Neuron (in vitro differentiated cells): Measurements from ENCODE around the gene LRRC70.
"Not testable (repeated sequence)": the region's sequence is repeated elsewhere in the genome, so short reads cannot be mapped to it uniquely, and the experiment has no call there.

Experiments used
- H2AFZ ChIP-seq: one replicate; pipeline ENCODE4 v1.6.1; 2013; ENCODE audit warnings: low read depth, mild to moderate bottlenecking, inconsistent platforms, low read length, moderate library complexity
- H3K27me3 ChIP-seq: one replicate; pipeline ENCODE4 v1.6.1; 2013; ENCODE audit warnings: low read length; ENCODE audit not compliant: insufficient read depth
- H3K36me3 ChIP-seq: one replicate; pipeline ENCODE4 v1.6.1; 2013; ENCODE audit warnings: low read length; ENCODE audit not compliant: insufficient read depth
- H3K4me1 ChIP-seq: one replicate; pipeline ENCODE4 v1.6.1; 2013; ENCODE audit warnings: low read length; ENCODE audit not compliant: insufficient read depth
- H3K4me3 ChIP-seq: 2 replicates; pipeline ENCODE4 v1.5.1; 2013; ENCODE audit warnings: mild to moderate bottlenecking, low read length, moderate library complexity
- H3K9me3 ChIP-seq: one replicate; pipeline ENCODE4 v1.6.1; 2013; ENCODE audit warnings: low read length

Gene LRRC70

GRCh38 chr5:62562867-62563266 is 15.8 kb upstream of the LRRC70 start:
- Histone ChIP-seq H3K36me3 (peaks cover 19% of the 10 kb centered on the region), H2AFZ (no peak overlapping the region), H3K9me3 (peaks cover 7% of the 10 kb centered on the region), H3K4me3 (no peak overlapping the region), H3K4me1 (no peaks in the 10 kb centered on the region), H3K27me3 (no peaks in the 10 kb centered on the region)

- Histone ChIP-seq H3K4me1 (peaks cover under 1% of the 10 kb centered on the region), H3K4me3 (no peak overlapping the region), H3K36me3 (peaks cover 16% of the 10 kb centered on the region), H2AFZ (no peak overlapping the region), H3K9me3 (peaks cover 10% of the 10 kb centered on the region), H3K27me3 (no peaks in the 10 kb centered on the region)
Measured at GRCh38 chr5:62564101-62564500, 14.5 kb upstream of the LRRC70 start.

GRCh38 chr5:62565740-62566139 is 12.9 kb upstream of the LRRC70 start:
- not testable (repeated sequence) for H3K4me3 ChIP-seq, H2AFZ ChIP-seq, H3K4me1 ChIP-seq, H3K27me3 ChIP-seq, H3K9me3 ChIP-seq
- H3K36me3 ChIP-seq: peaks cover 14% of the 10 kb centered on the region

GRCh38 chr5:62568143-62568542 is 10.5 kb upstream of the LRRC70 start:
- Histone ChIP-seq H3K27me3 (no peaks in the 10 kb centered on the region), H2AFZ (no peak overlapping the region), H3K4me3 (no peak overlapping the region), H3K4me1 (peaks cover 5% of the 10 kb centered on the region), H3K9me3 (peaks cover 10% of the 10 kb centered on the region), H3K36me3 (peaks cover 6% of the 10 kb centered on the region)

- peaks cover 10% of the 10 kb centered on the region for H3K9me3 ChIP-seq
- H3K36me3 ChIP-seq: peaks cover 6% of the 10 kb centered on the region
- no peak overlapping the region for H2AFZ ChIP-seq
- no peak overlapping the region for H3K4me3 ChIP-seq
- no peaks in the 10 kb centered on the region for H3K27me3 ChIP-seq
- H3K4me1 ChIP-seq: peaks cover 5% of the 10 kb centered on the region
Measured at GRCh38 chr5:62568800-62569432, 9.7 kb upstream of the LRRC70 start.

GRCh38 chr5:62569470-62569869 is 9.1 kb upstream of the LRRC70 start:
- Histone ChIP-seq H3K27me3 (no peaks in the 10 kb centered on the region), H3K36me3 (peaks cover 5% of the 10 kb centered on the region), H3K9me3 (peaks cover 10% of the 10 kb centered on the region)

GRCh38 chr5:62572918-62573514 is 5.6 kb upstream of the LRRC70 start:
- Histone ChIP-seq H3K4me1 (peaks cover 5% of the 10 kb centered on the region), H3K27me3 (no peaks in the 10 kb centered on the region), H3K36me3 (no peaks in the 10 kb centered on the region), H2AFZ (no peak overlapping the region), H3K9me3 (peaks cover 2% of the 10 kb centered on the region), H3K4me3 (no peak overlapping the region)

More at GRCh38 chr5:62569470-62569869, 9.1 kb upstream of the LRRC70 start:
- H3K4me1 ChIP-seq: peaks cover 5% of the 10 kb centered on the region
- H2AFZ ChIP-seq: no peak overlapping the region
- H3K4me3 ChIP-seq: no peak overlapping the region

GRCh38 chr5:62574599-62574998 is 4.0 kb upstream of the LRRC70 start:
- H2AFZ ChIP-seq: no peak overlapping the region
- no peaks in the 10 kb centered on the region for H3K9me3 ChIP-seq
- H3K4me1 ChIP-seq: peaks cover 4% of the 10 kb centered on the region
- H3K4me3 ChIP-seq: no peak overlapping the region
- no peaks in the 10 kb centered on the region for H3K27me3 ChIP-seq
- H3K36me3 ChIP-seq: no peaks in the 10 kb centered on the region

- Histone ChIP-seq H3K4me3 (no peak overlapping the region), H3K9me3 (no peaks in the 10 kb centered on the region), H3K27me3 (no peaks in the 10 kb centered on the region), H2AFZ (no peak overlapping the region), H3K4me1 (peaks cover 4% of the 10 kb centered on the region), H3K36me3 (no peaks in the 10 kb centered on the region)
Measured at GRCh38 chr5:62575066-62575465, 3.6 kb upstream of the LRRC70 start.

GRCh38 chr5:62575489-62575888 is 3.1 kb upstream of the LRRC70 start:
- Histone ChIP-seq H3K4me1 (peaks cover 4% of the 10 kb centered on the region), H3K27me3 (no peaks in the 10 kb centered on the region), H3K36me3 (peaks cover 2% of the 10 kb centered on the region), H2AFZ (no peak overlapping the region), H3K9me3 (no peaks in the 10 kb centered on the region), H3K4me3 (no peak overlapping the region)

GRCh38 chr5:62576570-62577170 is 1.9 kb upstream of the LRRC70 start:
- Histone ChIP-seq H3K36me3 (peaks cover 6% of the 10 kb centered on the region), H3K9me3 (no peaks in the 10 kb centered on the region), H3K27me3 (no peaks in the 10 kb centered on the region), H2AFZ (no peak overlapping the region), H3K4me1 (peaks cover 4% of the 10 kb centered on the region), H3K4me3 (no peak overlapping the region)

GRCh38 chr5:62577488-62577887 is 1.1 kb upstream of the LRRC70 start:
- H3K4me3 ChIP-seq: no peak overlapping the region
- peaks cover 6% of the 10 kb centered on the region for H3K36me3 ChIP-seq
- no peak overlapping the region for H2AFZ ChIP-seq
- no peaks in the 10 kb centered on the region for H3K27me3 ChIP-seq
- H3K9me3 ChIP-seq: no peaks in the 10 kb centered on the region
- peaks cover 4% of the 10 kb centered on the region for H3K4me1 ChIP-seq

- H2AFZ ChIP-seq: no peak overlapping the region
- no peaks in the 10 kb centered on the region for H3K27me3 ChIP-seq
- H3K9me3 ChIP-seq: no peaks in the 10 kb centered on the region
- no peak overlapping the region for H3K4me3 ChIP-seq
- H3K36me3 ChIP-seq: peaks cover 6% of the 10 kb centered on the region
- peaks cover 4% of the 10 kb centered on the region for H3K4me1 ChIP-seq
Measured at GRCh38 chr5:62579761-62580160, 1.1 kb downstream of the LRRC70 start.
